Measurements from ENCODE around the gene RBM34. TPM values are rescaled to one million over a fixed set of nuclear protein-coding genes. Genes with fewer than 3 reads are reported as not detected.
"Not testable (repeated sequence)": the region's sequence is repeated elsewhere in the genome, so short reads cannot be mapped to it uniquely, and the experiment has no call there.

RBM34 gene
- total RNA-seq, 1 experiment from 2014 or later: 106 TPM

GRCh38 chr1:235087906-235088305 is 73.1 kb downstream of the RBM34 start:
- POLR2A ChIA-PET (ENCODE audit: unreplicated experiment): no interaction called here
- no peak for TF ChIP-seq EZH2 (IDR thresholded peaks at IDR 0.05; ENCODE audit: low read depth)
- no peak for TF ChIP-seq CTCF (conservative IDR thresholded peaks at IDR 0.05)
- H3K36me3 ChIP-seq (ENCODE audit: low read depth): no peaks in the 10 kb centered on the region
- H3K4me2 ChIP-seq: no peak overlapping the region
- no peak overlapping the region for H3K4me3 ChIP-seq
- no peak overlapping the region for H2AFZ ChIP-seq
- no peaks in the 10 kb centered on the region for H3K9me2 ChIP-seq (ENCODE audit: insufficient read depth)
- no peaks in the 10 kb centered on the region for H4K20me1 ChIP-seq (ENCODE audit: insufficient read depth)
- H3K27ac ChIP-seq: no peak overlapping the region
- no peaks in the 10 kb centered on the region for H3K79me2 ChIP-seq (ENCODE audit: low read depth)
- BruUV-seq (replicated peaks): no TSS peak
- intact Hi-C loops (cut with micrococcal nuclease; ENCODE audit: unreplicated experiment): no loop called here
- CTCF ChIA-PET: no interaction called here
- peaks cover 14% of the 10 kb centered on the region for H3K4me1 ChIP-seq (replicated peaks; ENCODE audit: insufficient read depth)
- H3K27me3 ChIP-seq (ENCODE audit: insufficient read depth, low read depth): no peaks in the 10 kb centered on the region
- peak in 1 of 2 experiments; percentile 66 for DNase-seq
- no peaks in the 10 kb centered on the region for H3K9me3 ChIP-seq (ENCODE audit: insufficient read depth, low read depth)
- peaks cover 18% of the 10 kb centered on the region for H3F3A ChIP-seq (ENCODE audit: insufficient read depth, low read depth)

GRCh38 chr1:235085411-235086117 is 75.5 kb downstream of the RBM34 start:
- H3K27me3 ChIP-seq (ENCODE audit: insufficient read depth, low read depth); H4K20me1 ChIP-seq (ENCODE audit: insufficient read depth); H2AFZ ChIP-seq; DNase-seq; H3K79me2 ChIP-seq (ENCODE audit: low read depth); H3K27ac ChIP-seq; H3K9me3 ChIP-seq (ENCODE audit: insufficient read depth, low read depth); H3K9me2 ChIP-seq (ENCODE audit: insufficient read depth); intact Hi-C loops (cut with micrococcal nuclease; ENCODE audit: unreplicated experiment); BruUV-seq (replicated peaks); H3K36me3 ChIP-seq (ENCODE audit: low read depth); H3K4me3 ChIP-seq; POLR2A ChIA-PET (ENCODE audit: unreplicated experiment); H3K4me2 ChIP-seq: not testable (repeated sequence)
- peaks cover 32% of the 10 kb centered on the region for H3F3A ChIP-seq (ENCODE audit: insufficient read depth, low read depth)
- H3K4me1 ChIP-seq (replicated peaks; ENCODE audit: insufficient read depth): peaks cover 36% of the 10 kb centered on the region
- CTCF ChIA-PET: interaction anchor here (0.6 kb wide), 1 partner anchor 589 kb away, joined by 10 read pairs; no protein-coding TSS in a partner anchor

Small RNA genes within 50 kb of the gene (microRNA-seq; reads per million reads assigned to microRNA genes)
- not detected for gene MIR4753 (ENCODE audit: borderline number of aligned reads, borderline replicate concordance)

Other genes with a start within 250 kb of the RBM34 start
- 165 and 187 TPM in 2 replicates for gene TOMM20, start 32.4 kb downstream of the RBM34 start, total RNA-seq (2021)
- 42.6 and 47.1 TPM in 2 replicates for gene ARID4B, start 166.9 kb upstream of the RBM34 start, total RNA-seq (2021)
- gene GGPS1, start 167.3 kb upstream of the RBM34 start, total RNA-seq (2021): 47.4 and 61.7 TPM in 2 replicates
- gene TBCE, start 206.2 kb upstream of the RBM34 start, total RNA-seq (2021): 18.9 and 22.8 TPM in 2 replicates

Measured in PC-9 (cell line).